CD8-positive, alpha-beta memory T cell (primary cell): ENCODE results near the gene CPNE6. TPM values are rescaled to one million over a fixed set of nuclear protein-coding genes. Genes with fewer than 3 reads are reported as not detected.
A peak's percentile ranks its signal among the peaks of the same experiment; 100 is the strongest.

Experiments
- CTCF ChIA-PET: fragments of 350-600 bp; sonication (Branson Sonifier 250); formaldehyde crosslinking; loops from one replicate; lab custom pipeline; 2021; ENCODE audit warnings: antibody characterized with exemption; lab: Charles Lee
- POLR2A ChIA-PET: fragments of 350-600 bp; sonication (Branson Sonifier 250); formaldehyde crosslinking; loops from one replicate; lab custom pipeline; 2021; ENCODE audit warnings: antibody characterized with exemption; lab: Charles Lee
- DNase-seq, 5 donors: peaks; one replicate each; pipeline versions ENCODE4 v3.0.0 to v3.0.0-alpha.2; 2020 to 2022; ENCODE audit warnings: mixed read lengths in 1 of 5
- H3K27ac ChIP-seq: one replicate; pipeline ENCODE4 v1.7.0; 2013; ENCODE audit warnings: low read depth, mild to moderate bottlenecking, low read length, moderate library complexity
- H3K27me3 ChIP-seq: 2 replicates; pipeline ENCODE4 v1.7.0; 2013; ENCODE audit warnings: low read length, mild to moderate bottlenecking; ENCODE audit not compliant: insufficient read depth, poor library complexity, severe bottlenecking
- H3K36me3 ChIP-seq: 2 replicates; pipeline ENCODE4 v1.7.0; 2013; ENCODE audit warnings: mild to moderate bottlenecking, low read length, moderate library complexity; ENCODE audit not compliant: insufficient read depth
- H3K4me1 ChIP-seq: 2 replicates; pipeline ENCODE4 v1.7.0; 2013; ENCODE audit warnings: mild to moderate bottlenecking, low read length, moderate library complexity; ENCODE audit not compliant: insufficient read depth
- H3K4me3 ChIP-seq: 2 replicates; pipeline ENCODE4 v1.7.0; 2013; ENCODE audit warnings: mild to moderate bottlenecking, low read length
- H3K9me3 ChIP-seq: 2 replicates; pipeline ENCODE4 v1.7.0; 2013; ENCODE audit warnings: mild to moderate bottlenecking, low read length
- H3K27ac Mint-ChIP-seq, 8 donors: one replicate each; pipeline ENCODE4 v1.8.0; 2020 to 2021; ENCODE audit warnings: mixed read lengths in 8 of 8, mild to moderate bottlenecking in 6 of 8, inconsistent platforms in 3 of 8, moderate library complexity in 3 of 8
- H3K27me3 Mint-ChIP-seq, 2 donors: one replicate each; pipeline ENCODE4 v1.8.0; 2020 to 2021; ENCODE audit warnings: mixed read lengths in 2 of 2, mild to moderate bottlenecking in 1 of 2, moderate library complexity in 1 of 2
- H3K36me3 Mint-ChIP-seq, 3 donors: one replicate each; pipeline ENCODE4 v1.8.0; 2020 to 2021; ENCODE audit warnings: mixed read lengths in 3 of 3, inconsistent platforms in 1 of 3, mild to moderate bottlenecking in 1 of 3
- H3K4me1 Mint-ChIP-seq, 3 donors: one replicate each; pipeline ENCODE4 v1.8.0; 2020 to 2021; ENCODE audit warnings: mixed read lengths in 3 of 3, inconsistent platforms in 1 of 3, mild to moderate bottlenecking in 1 of 3
- H3K4me3 Mint-ChIP-seq, 7 donors: one replicate each; pipeline ENCODE4 v1.8.0; 2020 to 2021; ENCODE audit warnings: mixed read lengths in 7 of 7, mild to moderate bottlenecking in 6 of 7, moderate library complexity in 4 of 7, inconsistent platforms in 2 of 7
- H3K9me3 Mint-ChIP-seq, 5 donors: one replicate each; pipeline ENCODE4 v1.8.0; 2020 to 2022; ENCODE audit warnings: mixed read lengths in 5 of 5, mild to moderate bottlenecking in 3 of 5, moderate library complexity in 2 of 5, inconsistent platforms in 1 of 5
- polyA plus RNA-seq: library from polyadenylated mRNA; unstranded; fragments of 300-500 nt; fragmentation: Illumina TruSeq; gene quantifications from one replicate; pipeline ENCODE4 v1.2.3, GENCODE V29; 2021
- total RNA-seq, 2 experiments: library from RNA; stranded (reverse); gene quantifications; one replicate each; pipeline ENCODE4 v1.2.3, GENCODE V29; 2021

The CPNE6 gene
- total and polyA plus RNA-seq, 3 experiments from 2014 or later = not detected

DNA sequence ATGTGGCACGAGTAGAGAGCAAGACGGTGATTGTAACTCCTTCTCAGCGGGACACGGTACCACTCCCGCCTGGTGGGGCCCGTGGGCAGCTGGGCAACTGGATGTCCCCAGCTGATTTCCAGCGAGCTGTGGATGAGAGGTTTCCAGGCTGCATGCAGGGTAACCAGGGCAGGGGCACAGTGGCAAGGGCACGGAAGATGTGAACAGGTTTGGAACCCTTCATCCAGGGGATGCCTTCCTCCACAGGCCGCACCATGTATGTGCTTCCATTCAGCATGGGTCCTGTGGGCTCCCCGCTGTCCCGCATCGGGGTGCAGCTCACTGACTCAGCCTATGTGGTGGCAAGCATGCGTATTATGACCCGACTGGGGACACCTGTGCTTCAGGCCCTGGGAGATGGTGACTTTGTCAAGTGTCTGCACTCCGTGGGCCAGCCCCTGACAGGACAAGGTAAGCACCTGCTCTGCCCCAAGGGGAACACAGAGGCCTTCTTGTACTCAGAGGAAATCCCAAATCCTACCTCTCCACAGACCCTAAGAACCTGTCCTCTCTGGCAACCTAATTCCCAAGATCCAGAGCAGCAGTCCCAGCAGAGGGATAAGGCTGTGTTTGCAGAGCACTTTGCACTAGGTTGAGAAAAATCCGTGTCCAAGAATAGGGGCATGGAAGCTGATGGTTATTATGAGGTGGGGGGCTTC is 27.0 kb downstream of the CPNE6 start:
- H3K4me3 Mint-ChIP-seq = no peak overlapping the region
- H3K36me3 Mint-ChIP-seq = peaks cover 3 to 57% (median 12%) of the 10 kb centered on the region in 3 donors
- POLR2A ChIA-PET = no interaction called here

GRCh38 chr14:24098927-24099813 is 27.8 kb downstream of the CPNE6 start:
- POLR2A ChIA-PET = no interaction called here
- Histone ChIP-seq H3K4me3 (no peak overlapping the region), H3K9me3 (no peaks in the 10 kb centered on the region), H3K4me1 (peaks cover 10% of the 10 kb centered on the region), H3K27ac (no peak overlapping the region), H3K36me3 (peaks cover 6% of the 10 kb centered on the region), H3K27me3 (no peaks in the 10 kb centered on the region)
- H3K27ac Mint-ChIP-seq = peak overlapping the region in 2 of 8 donors; percentile 54 to 91
- peaks cover 3 to 63% (median 14%) of the 10 kb centered on the region in 3 donors for H3K36me3 Mint-ChIP-seq
- no peaks in the 10 kb centered on the region for H3K9me3 Mint-ChIP-seq
- no peaks in the 10 kb centered on the region for H3K27me3 Mint-ChIP-seq
- H3K4me3 Mint-ChIP-seq = no peak overlapping the region
- no peak for DNase-seq
- CTCF ChIA-PET = interaction anchor here (1.2 to 12.1 kb wide), 2 partner anchors 6 to 15 kb away, joined by 4 to 185 read pairs; no protein-coding TSS in a partner anchor
- H3K4me1 Mint-ChIP-seq = peaks cover 15 to 19% (median 17%) of the 10 kb centered on the region in 3 donors

More for the DNA sequence above, 27.0 kb downstream of the CPNE6 start:
- Histone ChIP-seq H3K36me3 (no peaks in the 10 kb centered on the region), H3K27ac (no peak overlapping the region), H3K27me3 (no peaks in the 10 kb centered on the region), H3K4me1 (peaks cover 15% of the 10 kb centered on the region), H3K4me3 (no peak overlapping the region), H3K9me3 (no peaks in the 10 kb centered on the region)
- Mint-ChIP-seq H3K9me3 (no peaks in the 10 kb centered on the region), H3K4me1 (peaks cover 20 to 23% (median 22%) of the 10 kb centered on the region in 3 donors), H3K27me3 (no peaks in the 10 kb centered on the region), H3K27ac (peak overlapping the region in 1 of 8 donors; percentile 54)
- CTCF ChIA-PET = interaction anchor here (1.2 to 12.1 kb wide), 2 partner anchors 7 to 15 kb away, joined by 4 to 185 read pairs; no protein-coding TSS in a partner anchor
- DNase-seq = no peak

DNA sequence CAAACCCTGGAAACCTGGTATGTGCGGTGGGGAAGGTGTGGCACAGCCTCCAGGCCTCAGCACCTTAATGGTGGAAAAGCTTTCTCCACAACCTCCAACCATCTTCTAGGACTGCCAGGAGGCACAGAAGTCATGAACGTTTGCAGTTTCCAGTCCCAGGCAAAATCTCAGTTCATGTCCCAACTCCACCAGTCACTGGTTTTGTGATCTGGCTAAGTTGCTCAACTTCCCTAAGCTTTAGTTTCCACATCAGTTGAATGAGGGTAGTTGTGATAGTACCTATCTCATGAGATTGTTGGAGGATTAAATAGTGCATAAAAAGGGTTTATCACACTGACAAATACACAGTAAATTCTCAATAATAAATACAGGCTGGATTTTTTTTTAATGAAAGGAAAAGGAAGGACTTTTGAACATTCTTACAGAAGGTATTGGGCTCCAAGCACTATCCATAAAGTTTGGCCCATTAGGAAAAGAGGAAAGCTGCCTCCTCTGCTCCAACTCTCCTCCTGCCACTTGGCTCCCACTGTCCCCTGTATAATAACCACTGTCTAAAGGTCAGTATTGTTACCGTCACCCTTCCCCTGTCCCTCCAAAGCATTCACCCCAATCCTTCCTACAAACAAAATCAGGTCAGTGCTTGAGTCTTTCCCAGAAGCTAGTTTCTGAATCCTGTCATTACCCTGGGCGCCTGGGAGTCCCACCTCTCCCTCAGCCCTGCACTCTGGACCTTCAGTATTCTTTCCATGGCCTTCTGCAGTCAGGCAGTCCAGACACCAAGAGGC is 29.0 kb downstream of the CPNE6 start:
- ChIA-PET POLR2A (no interaction called here), CTCF (interaction anchor here (1.2 to 11.6 kb wide), 2 partner anchors 7 to 8 kb away, joined by 6 to 185 read pairs; partner anchors contain the start of gene PCK2)
- Histone ChIP-seq H3K36me3 (peaks cover 6% of the 10 kb centered on the region), H3K27me3 (no peaks in the 10 kb centered on the region), H3K27ac (no peak overlapping the region), H3K9me3 (no peaks in the 10 kb centered on the region), H3K4me3 (no peak overlapping the region), H3K4me1 (peaks cover 6% of the 10 kb centered on the region)
- Mint-ChIP-seq H3K36me3 (peaks cover 3 to 64% (median 13%) of the 10 kb centered on the region in 3 donors), H3K27ac (peak overlapping the region in 3 of 8 donors; percentile 18 to 88 (median 85)), H3K9me3 (no peaks in the 10 kb centered on the region), H3K4me1 (peaks cover 9 to 10% (median 9%) of the 10 kb centered on the region in 3 donors), H3K4me3 (no peak overlapping the region), H3K27me3 (no peaks in the 10 kb centered on the region)
- no peak for DNase-seq

GRCh38 chr14:24100982-24101494 is 29.7 kb downstream of the CPNE6 start:
- POLR2A ChIA-PET = no interaction called here
- peaks cover 3 to 62% (median 13%) of the 10 kb centered on the region in 3 donors for H3K36me3 Mint-ChIP-seq
- no peaks in the 10 kb centered on the region for H3K27me3 ChIP-seq
- peak overlapping the region in 3 of 8 donors; percentile 39 to 85 (median 82) for H3K27ac Mint-ChIP-seq
- H3K9me3 Mint-ChIP-seq = no peaks in the 10 kb centered on the region
- H3K4me1 Mint-ChIP-seq = peaks cover 3 to 5% (median 4%) of the 10 kb centered on the region in 3 donors
- no peak overlapping the region for H3K27ac ChIP-seq
- H3K4me3 Mint-ChIP-seq = no peak overlapping the region
- no peak overlapping the region for H3K4me3 ChIP-seq
- DNase-seq = no peak
- H3K36me3 ChIP-seq = peaks cover 6% of the 10 kb centered on the region
- no peaks in the 10 kb centered on the region for H3K4me1 ChIP-seq
- no peaks in the 10 kb centered on the region for H3K27me3 Mint-ChIP-seq
- H3K9me3 ChIP-seq = no peaks in the 10 kb centered on the region
- CTCF ChIA-PET = interaction anchor here (1.2 to 11.6 kb wide), 2 partner anchors 7 to 8 kb away, joined by 6 to 185 read pairs; partner anchors contain the start of gene PCK2

DNA sequence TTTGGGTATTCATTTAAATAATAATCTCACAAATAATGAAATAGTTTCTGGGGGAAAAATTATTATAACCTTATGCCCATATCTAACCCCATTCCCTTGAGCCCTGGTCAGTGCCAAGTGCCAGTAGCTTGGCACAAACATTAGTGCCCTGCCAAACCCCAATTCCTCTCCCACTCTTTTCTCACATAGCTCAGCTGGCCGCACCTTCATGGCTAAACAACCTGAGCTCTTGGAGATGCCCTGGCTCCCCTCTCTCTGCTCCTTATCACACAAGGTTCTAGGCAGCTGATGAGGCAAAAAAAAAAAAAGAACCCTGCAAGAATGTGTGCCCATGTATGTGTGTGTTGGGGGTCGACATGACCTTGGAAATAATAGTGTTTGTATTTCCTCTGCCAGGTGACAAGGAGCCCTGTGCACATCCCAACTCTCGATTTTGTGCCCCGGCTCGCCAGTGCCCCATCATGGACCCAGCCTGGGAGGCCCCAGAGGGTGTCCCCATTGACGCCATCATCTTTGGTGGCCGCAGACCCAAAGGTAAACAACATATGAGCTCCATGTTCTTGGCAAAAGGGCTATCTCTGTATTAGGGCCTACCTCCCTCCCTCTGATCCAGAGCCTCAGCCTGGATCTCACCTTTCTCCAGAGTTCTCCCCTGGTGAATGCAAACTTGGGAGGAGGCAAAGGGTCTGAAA is 31.1 kb downstream of the CPNE6 start:
- Mint-ChIP-seq H3K27ac (no peak overlapping the region), H3K36me3 (peaks cover 3 to 59% (median 13%) of the 10 kb centered on the region in 3 donors), H3K4me3 (no peak overlapping the region), H3K4me1 (no peaks in the 10 kb centered on the region), H3K9me3 (no peaks in the 10 kb centered on the region), H3K27me3 (no peaks in the 10 kb centered on the region)
- no peaks in the 10 kb centered on the region for H3K4me1 ChIP-seq
- POLR2A ChIA-PET = interaction anchor here (0.5 to 0.7 kb wide), 2 partner anchors 25 to 230 kb away, joined by 4 read pairs; no protein-coding TSS in a partner anchor
- no peak for DNase-seq
- H3K27ac ChIP-seq = no peak overlapping the region
- CTCF ChIA-PET = interaction anchor here (1.0 to 11.6 kb wide), 2 partner anchors 9 to 44 kb away, joined by 3 to 185 read pairs; partner anchors contain the start of gene PCK2
- peaks cover 6% of the 10 kb centered on the region for H3K36me3 ChIP-seq
- no peak overlapping the region for H3K4me3 ChIP-seq
- H3K27me3 ChIP-seq = no peaks in the 10 kb centered on the region
- H3K9me3 ChIP-seq = no peaks in the 10 kb centered on the region

GRCh38 chr14:24103451-24103850 is 32.1 kb downstream of the CPNE6 start:
- CTCF ChIA-PET = interaction anchor here (0.9 to 11.6 kb wide), 2 partner anchors 10 to 52 kb away, joined by 3 to 185 read pairs; partner anchors contain the start of genes CARMIL3 and PCK2
- H3K27ac Mint-ChIP-seq = peak overlapping the region in 1 of 8 donors; percentile 50

More at GRCh38 chr14:24103451-24103850, 32.1 kb downstream of the CPNE6 start:
- Mint-ChIP-seq H3K4me3 (no peak overlapping the region), H3K4me1 (peaks cover under 1 to 4% (median 2%) of the 10 kb centered on the region in 3 donors), H3K27me3 (no peaks in the 10 kb centered on the region), H3K9me3 (no peaks in the 10 kb centered on the region), H3K36me3 (peaks cover 3 to 54% (median 13%) of the 10 kb centered on the region in 3 donors)
- Histone ChIP-seq H3K27ac (no peak overlapping the region), H3K36me3 (peaks cover 6% of the 10 kb centered on the region), H3K4me3 (no peak overlapping the region), H3K4me1 (peaks cover 1% of the 10 kb centered on the region), H3K27me3 (no peaks in the 10 kb centered on the region), H3K9me3 (no peaks in the 10 kb centered on the region)
- no peak for DNase-seq
- POLR2A ChIA-PET = no interaction called here
